Duodenal mucosa (tissue), 2 donors: Measurements from ENCODE around the gene HOTAIR.

ENCODE experiments used
- H3K27ac ChIP-seq: one replicate; pipeline ENCODE4 v1.7.0; 2013; ENCODE audit warnings: low read depth, low read length
- H3K27me3 ChIP-seq, 2 donors: one replicate each; pipeline ENCODE4 v1.7.0; 2013; ENCODE audit warnings: low read length in 2 of 2, control low read depth in 1 of 2; ENCODE audit not compliant: insufficient read depth in 2 of 2, control insufficient read depth in 1 of 2
- H3K36me3 ChIP-seq, 2 donors: one replicate each; pipeline ENCODE4 v1.7.0; 2013; ENCODE audit warnings: low read length in 2 of 2, control low read depth in 1 of 2; ENCODE audit not compliant: insufficient read depth in 2 of 2, control insufficient read depth in 1 of 2
- H3K4me1 ChIP-seq, 2 donors: one replicate each; pipeline ENCODE4 v1.7.0; 2013; ENCODE audit warnings: low read length in 2 of 2, control low read depth in 1 of 2; ENCODE audit not compliant: insufficient read depth in 2 of 2, control insufficient read depth in 1 of 2
- H3K4me3 ChIP-seq, 2 donors: one replicate each; pipeline ENCODE4 v1.7.0; 2013; ENCODE audit warnings: low read length in 2 of 2, low read depth in 1 of 2
- H3K9ac ChIP-seq, 2 donors: one replicate each; pipeline ENCODE4 v1.7.0; 2013; ENCODE audit warnings: low read length in 2 of 2, low read depth in 1 of 2
- H3K9me3 ChIP-seq, 2 donors: one replicate each; pipeline ENCODE4 v1.7.0; 2013; ENCODE audit warnings: low read length in 2 of 2, control low read depth in 1 of 2; ENCODE audit not compliant: control insufficient read depth in 1 of 2

HOTAIR gene

DNA sequence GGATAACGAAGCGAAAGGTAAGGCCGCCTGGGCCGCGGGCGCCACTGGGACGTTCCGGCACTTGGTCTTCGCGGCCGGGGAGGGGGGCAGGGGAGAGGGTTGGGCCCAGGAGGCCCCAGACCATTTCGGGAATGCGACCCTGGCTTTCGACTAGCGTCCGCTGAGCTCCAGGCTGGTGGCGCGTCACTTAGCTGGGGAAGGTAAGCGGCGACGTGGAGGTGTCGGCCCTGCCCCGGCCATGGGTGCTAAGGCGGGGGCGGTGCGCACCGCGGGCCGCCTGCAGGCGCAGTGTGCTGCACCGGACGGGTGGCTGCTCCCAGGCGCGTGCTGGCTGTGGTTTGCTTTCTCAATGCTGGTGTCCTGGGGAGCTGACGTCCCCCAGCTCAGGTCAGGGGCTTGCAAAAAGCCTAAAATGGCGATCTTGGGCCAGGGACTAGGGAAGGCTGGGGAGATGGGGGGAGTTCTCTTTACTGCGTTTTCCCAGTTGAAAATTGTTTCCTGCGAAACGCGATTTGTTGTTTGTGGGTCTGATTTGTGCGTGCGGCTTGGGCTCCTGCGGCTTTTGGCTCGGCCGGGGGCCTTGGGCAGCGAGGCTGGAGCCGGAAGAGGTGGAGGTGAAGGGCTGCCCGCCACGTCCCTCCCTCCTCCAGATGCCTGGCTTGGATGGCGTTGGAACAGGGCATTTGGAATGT, 11.4 kb upstream of the HOTAIR start:
- no peak overlapping the region for H3K9ac ChIP-seq
- H3K27me3 ChIP-seq: peaks cover 81 to 99% of the 10 kb centered on the region in 2 donors
- no peaks in the 10 kb centered on the region for H3K9me3 ChIP-seq
- H3K36me3 ChIP-seq: no peaks in the 10 kb centered on the region
- H3K4me1 ChIP-seq: peaks cover 3 to 18% of the 10 kb centered on the region in 2 donors
- H3K4me3 ChIP-seq: peak overlapping the region in 1 of 2 donors; percentile 43
- H3K27ac ChIP-seq: no peak overlapping the region

DNA sequence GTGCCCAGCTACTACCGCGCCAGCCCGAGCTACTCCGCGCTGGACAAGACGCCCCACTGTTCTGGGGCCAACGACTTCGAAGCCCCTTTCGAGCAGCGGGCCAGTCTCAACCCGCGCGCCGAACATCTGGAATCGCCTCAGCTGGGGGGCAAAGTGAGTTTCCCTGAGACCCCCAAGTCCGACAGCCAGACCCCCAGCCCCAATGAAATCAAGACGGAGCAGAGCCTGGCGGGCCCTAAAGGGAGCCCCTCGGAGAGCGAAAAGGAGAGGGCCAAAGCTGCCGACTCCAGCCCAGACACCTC, 10.9 kb upstream of the HOTAIR start:
- H3K4me3 ChIP-seq: peak overlapping the region in 1 of 2 donors; percentile 43
- peak overlapping the region; percentile 30 for H3K27ac ChIP-seq
- no peak overlapping the region for H3K9ac ChIP-seq

DNA sequence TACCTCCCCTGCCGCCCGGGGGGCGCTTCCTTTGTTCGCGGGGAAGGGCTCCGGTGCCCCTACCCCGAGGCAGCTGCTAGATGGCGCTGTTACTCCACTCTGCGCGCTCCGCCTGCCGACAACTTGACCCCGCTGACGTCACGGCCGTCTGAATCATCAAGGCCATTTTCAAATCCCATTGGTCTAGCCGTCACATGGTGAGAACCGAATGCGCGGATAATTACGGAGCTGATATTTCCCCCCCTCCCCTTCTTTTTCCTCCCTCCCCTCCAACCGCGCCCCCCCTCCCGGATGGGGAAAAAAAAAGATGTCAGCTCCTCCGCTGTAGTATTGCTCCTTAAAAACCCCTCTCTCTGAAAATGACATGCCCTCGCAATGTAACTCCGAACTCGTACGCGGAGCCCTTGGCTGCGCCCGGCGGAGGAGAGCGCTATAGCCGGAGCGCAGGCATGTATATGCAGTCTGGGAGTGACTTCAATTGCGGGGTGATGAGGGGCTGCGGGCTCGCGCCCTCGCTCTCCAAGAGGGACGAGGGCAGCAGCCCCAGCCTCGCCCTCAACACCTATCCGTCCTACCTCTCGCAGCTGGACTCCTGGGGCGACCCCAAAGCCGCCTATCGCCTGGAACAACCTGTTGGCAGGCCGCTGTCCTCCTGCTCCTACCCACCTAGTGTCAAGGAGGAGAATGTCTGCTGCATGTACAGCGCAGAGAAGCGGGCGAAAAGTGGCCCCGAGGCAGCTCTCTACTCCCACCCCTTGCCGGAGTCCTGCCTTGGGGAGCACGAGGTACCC, 10.3 kb upstream of the HOTAIR start, which contains the start of gene HOXC10:
HOXC10 (plus strand) TSS at position 246 of the 791 bp plus-strand sequence; CDS start at position 360, 114 bp downstream.
- peaks cover 80 to 98% of the 10 kb centered on the region in 2 donors for H3K27me3 ChIP-seq
- H3K36me3 ChIP-seq: no peaks in the 10 kb centered on the region
- no peaks in the 10 kb centered on the region for H3K9me3 ChIP-seq
- H3K27ac ChIP-seq: peak within 1 kb of the TSS; percentile 30
- H3K4me1 ChIP-seq: peaks cover 3 to 18% of the 10 kb centered on the region in 2 donors
- H3K9ac ChIP-seq: no peak within 1 kb of the TSS
- H3K4me3 ChIP-seq: peak within 1 kb of the TSS in 1 of 2 donors; percentile 43

More for the DNA sequence above, 10.9 kb upstream of the HOTAIR start:
- Histone ChIP-seq H3K36me3 (no peaks in the 10 kb centered on the region), H3K4me1 (peaks cover 3 to 18% of the 10 kb centered on the region in 2 donors), H3K9me3 (no peaks in the 10 kb centered on the region), H3K27me3 (peaks cover 81 to 99% of the 10 kb centered on the region in 2 donors)

GRCh38 chr12:53983950-53984572, 9.3 kb upstream of the HOTAIR start:
- peaks cover 5 to 22% of the 10 kb centered on the region in 2 donors for H3K4me1 ChIP-seq
- H3K4me3 ChIP-seq: no peak overlapping the region
- no peaks in the 10 kb centered on the region for H3K9me3 ChIP-seq
- no peak overlapping the region for H3K9ac ChIP-seq
- no peak overlapping the region for H3K27ac ChIP-seq
- peaks cover 72 to 97% of the 10 kb centered on the region in 2 donors for H3K27me3 ChIP-seq
- H3K36me3 ChIP-seq: no peaks in the 10 kb centered on the region

GRCh38 chr12:53983568-53983949, 8.8 kb upstream of the HOTAIR start:
- H3K27ac ChIP-seq: no peak overlapping the region
- H3K4me3 ChIP-seq: no peak overlapping the region

DNA sequence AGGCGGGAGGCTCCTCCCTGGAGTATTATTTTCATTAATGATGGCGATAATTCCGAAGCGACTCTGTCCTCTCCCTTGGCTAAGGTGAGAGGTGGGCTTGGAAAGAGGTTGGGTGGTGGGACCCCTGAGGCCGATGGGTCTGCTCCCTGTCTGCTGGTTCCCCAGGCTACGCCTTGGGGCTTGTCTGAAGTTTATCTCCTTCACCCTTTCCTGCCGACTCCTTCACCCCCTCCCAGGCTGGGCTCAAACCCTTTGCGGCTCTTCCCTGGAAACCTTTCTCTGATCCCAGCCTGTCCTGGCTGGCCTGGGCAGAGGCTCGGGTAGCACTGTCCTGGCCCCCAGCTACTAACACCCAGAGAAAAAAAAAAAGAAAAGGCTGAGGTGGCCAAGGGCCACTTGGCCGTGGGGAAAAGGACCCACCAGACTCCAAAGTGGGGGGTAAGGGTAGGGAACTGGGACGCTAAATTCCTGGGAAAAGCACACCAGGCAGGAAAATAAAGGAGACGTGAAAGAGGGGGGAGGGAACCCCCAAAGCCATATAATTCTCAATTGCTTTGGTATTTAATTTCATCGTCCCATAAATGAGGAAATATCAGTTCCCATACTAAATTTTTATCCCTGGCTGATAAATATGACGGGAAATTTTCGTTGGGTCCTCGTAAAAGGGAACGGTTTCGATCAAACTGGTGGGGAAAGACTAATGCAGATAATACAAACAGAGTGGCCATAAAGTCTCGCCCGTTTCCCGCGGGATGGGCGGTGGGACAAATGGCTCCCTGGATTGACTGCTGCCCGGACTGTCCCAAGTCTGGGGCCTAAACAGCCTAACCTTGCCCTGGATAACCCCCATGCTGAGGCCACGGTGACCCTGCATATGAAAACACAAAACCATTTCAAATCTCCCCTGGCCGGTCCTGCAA, 8.2 kb upstream of the HOTAIR start:
- H3K4me1 ChIP-seq: peaks cover 8 to 25% of the 10 kb centered on the region in 2 donors
- peaks cover 63 to 96% of the 10 kb centered on the region in 2 donors for H3K27me3 ChIP-seq
- H3K27ac ChIP-seq: no peak overlapping the region
- no peak overlapping the region for H3K9ac ChIP-seq
- no peaks in the 10 kb centered on the region for H3K36me3 ChIP-seq
- H3K4me3 ChIP-seq: no peak overlapping the region
- no peaks in the 10 kb centered on the region for H3K9me3 ChIP-seq

More at GRCh38 chr12:53983568-53983949, 8.8 kb upstream of the HOTAIR start:
- no peak overlapping the region for H3K9ac ChIP-seq
- H3K4me1 ChIP-seq: peaks cover 5 to 22% of the 10 kb centered on the region in 2 donors
- H3K36me3 ChIP-seq: no peaks in the 10 kb centered on the region
- peaks cover 67 to 97% of the 10 kb centered on the region in 2 donors for H3K27me3 ChIP-seq
- H3K9me3 ChIP-seq: no peaks in the 10 kb centered on the region

DNA sequence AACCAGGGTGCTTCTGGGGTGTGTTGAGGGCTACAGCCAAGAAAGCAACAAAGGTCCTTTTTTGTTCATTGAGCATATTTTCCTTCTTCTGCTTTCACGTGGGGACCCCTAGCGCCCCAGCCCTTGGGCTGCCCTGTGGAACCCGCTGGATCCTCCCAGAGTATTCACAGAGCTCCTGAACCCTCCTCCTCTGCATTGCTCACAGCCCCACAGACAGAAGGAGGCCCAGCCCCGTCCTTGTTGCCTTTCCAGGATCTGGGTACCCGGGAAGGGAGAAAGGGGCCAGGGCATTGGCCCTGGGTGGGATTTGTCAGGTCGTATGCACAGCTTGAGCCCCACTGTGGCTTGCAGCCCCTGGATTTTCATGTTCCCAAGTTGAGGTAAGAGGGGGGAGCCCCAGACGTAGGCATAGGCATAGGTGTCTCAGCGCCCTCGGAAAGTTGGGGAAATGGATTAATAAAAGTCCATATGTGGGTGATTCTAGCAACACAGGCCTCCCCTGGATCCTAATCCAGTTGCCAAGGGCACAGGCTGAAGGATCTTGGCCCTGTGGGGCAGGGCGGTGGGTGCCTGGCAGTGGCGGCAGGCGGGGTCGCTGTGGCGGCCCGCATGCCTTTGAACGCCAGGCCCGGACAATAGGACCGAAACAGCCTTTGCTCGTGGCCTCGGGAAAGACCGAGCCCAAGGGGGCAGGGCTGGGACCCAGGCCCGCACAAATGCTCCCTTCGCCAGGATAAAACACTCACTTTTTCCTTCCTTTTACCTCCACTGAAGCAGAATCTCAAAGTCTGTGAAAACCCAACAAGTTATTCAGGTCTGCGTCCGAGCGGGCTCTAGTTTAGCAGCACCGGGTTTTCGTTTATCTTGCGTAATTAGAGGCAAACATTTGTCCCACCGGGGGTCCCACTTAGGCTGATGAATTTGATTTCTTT, 7.1 kb upstream of the HOTAIR start:
- H3K27me3 ChIP-seq: peaks cover 57 to 96% of the 10 kb centered on the region in 2 donors
- H3K4me3 ChIP-seq: no peak overlapping the region
- peak overlapping the region; percentile 2 for H3K27ac ChIP-seq
- no peaks in the 10 kb centered on the region for H3K9me3 ChIP-seq
- no peak overlapping the region for H3K9ac ChIP-seq
- H3K4me1 ChIP-seq: peaks cover 10 to 27% of the 10 kb centered on the region in 2 donors
- H3K36me3 ChIP-seq: no peaks in the 10 kb centered on the region

DNA sequence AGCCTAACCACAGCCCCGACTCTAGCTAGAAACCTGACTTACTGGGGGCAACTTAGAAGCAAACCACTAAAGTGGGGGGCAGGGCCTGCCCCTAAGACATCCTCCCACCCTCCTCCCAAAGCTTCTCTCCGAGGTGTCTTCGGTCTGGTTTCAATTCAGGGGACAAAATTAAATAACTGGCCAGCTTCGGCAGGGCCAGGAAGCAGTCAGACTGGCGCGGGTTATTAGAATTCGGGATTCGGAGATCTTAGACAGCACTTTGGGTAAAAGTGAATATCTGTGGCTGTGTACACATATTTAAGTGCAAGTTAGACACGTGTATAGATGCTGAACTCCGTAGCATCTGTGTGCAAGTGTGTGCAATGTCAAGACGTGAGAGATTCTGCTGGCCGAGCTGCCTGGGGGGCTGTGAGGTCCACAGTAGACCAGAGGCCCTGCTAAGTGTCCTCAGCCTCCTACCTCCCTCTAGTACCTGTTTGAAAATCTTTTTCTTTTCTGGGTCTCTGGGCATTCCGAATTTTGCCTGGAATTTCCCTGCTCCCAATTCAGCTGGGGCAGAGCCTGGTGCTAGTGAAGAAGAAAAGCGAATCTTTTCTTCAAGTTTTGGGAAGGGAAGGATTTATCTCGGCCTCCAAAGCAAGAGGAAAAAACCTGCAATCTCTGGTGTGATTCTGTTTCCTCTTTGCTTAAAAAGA, 6.2 kb upstream of the HOTAIR start:
- Histone ChIP-seq H3K4me1 (peaks cover 10 to 23% of the 10 kb centered on the region in 2 donors), H3K9me3 (no peaks in the 10 kb centered on the region), H3K36me3 (no peaks in the 10 kb centered on the region), H3K27me3 (peaks cover 54 to 96% of the 10 kb centered on the region in 2 donors), H3K27ac (no peak overlapping the region), H3K9ac (no peak overlapping the region), H3K4me3 (no peak overlapping the region)
